Gastrocnemius medialis (tissue), 4 donors: ENCODE results near the gene CXCL5.

Experiments
- CTCF ChIP-seq, 5 experiments: fragments of 450-650 bp in 3 of 5; fragments of 200-600 bp in 2 of 5; sonication (generic) in 2 of 5; IDR thresholded peaks in 4 of 5; conservative IDR thresholded peaks in 1 of 5; 1 replicate in 4 of 5; 2 replicates in 1 of 5; pipeline ENCODE4 v1.5.1; 2016 to 2019; ENCODE audit warnings: antibody characterized with exemption in 5 of 5, mild to moderate bottlenecking in 3 of 5, moderate library complexity in 3 of 5
- POLR2A ChIP-seq, 2 donors: fragments of 450-650 bp; IDR thresholded peaks; one replicate each; pipeline ENCODE4 v1.6.1; 2017; ENCODE audit warnings: antibody characterized with exemption in 2 of 2, mild to moderate bottlenecking in 2 of 2, moderate library complexity in 2 of 2

DNA sequence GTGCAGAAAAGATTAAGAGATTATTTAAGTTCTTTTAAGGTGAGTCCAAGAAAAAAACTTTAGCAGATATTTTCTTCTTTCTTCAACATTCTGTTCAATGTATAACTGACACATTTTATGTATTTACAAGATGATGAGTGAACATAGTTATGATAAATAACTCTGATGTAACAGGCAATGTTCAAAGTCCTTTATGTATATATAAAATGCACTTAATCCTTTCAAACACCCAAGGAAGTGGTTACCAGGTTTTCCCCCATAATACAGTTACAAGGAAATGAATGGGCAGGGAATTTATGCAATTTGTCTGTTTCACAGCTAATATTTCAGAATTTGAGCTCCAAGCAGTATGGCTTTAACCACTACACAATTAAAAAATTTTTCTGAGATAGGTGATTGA lies 31.8 kb upstream of the CXCL5 start:
- no peak for TF ChIP-seq CTCF (IDR thresholded peaks at IDR 0.05 in 4 of 5, conservative IDR thresholded peaks at IDR 0.05 in 1 of 5)
- TF ChIP-seq POLR2A (IDR thresholded peaks at IDR 0.05): no peak
